Astrocyte (in vitro differentiated cells and primary cell): ENCODE results near the gene UNC45B.

Experiments
- CTCF ChIP-seq: IDR thresholded peaks from 2 replicates; pipeline ENCODE4 v1.5.1; 2011; ENCODE audit warnings: low read depth, mild to moderate bottlenecking, inconsistent platforms, low read length, moderate library complexity; ENCODE audit not compliant: insufficient read depth
- EZH2 ChIP-seq: IDR thresholded peaks from 2 replicates; pipeline ENCODE4 v1.6.1; 2012; ENCODE audit warnings: mild to moderate bottlenecking, low read length, inconsistent platforms; ENCODE audit not compliant: insufficient read depth

- TF ChIP-seq EZH2 (no peak), CTCF (no peak)
Measured at GRCh38 chr17:35167046-35167445, 19.4 kb downstream of the UNC45B start.
